Panc1 (cell line): ENCODE data around the gene ADIG. TPM values are rescaled to one million over a fixed set of nuclear protein-coding genes. Genes with fewer than 3 reads are reported as not detected.

Experiments
- ATAC-seq: fragments of 200-7000 bp; cut with Tn5 transposase; 2 replicates; pipeline ENCODE4 v1.9.1; 2020; ENCODE audit warnings: mild to moderate bottlenecking, moderate library complexity
- BruUV-seq: library from RNA; stranded (reverse); fragments of 400-500 nt; replicated peaks from 2 replicates; lab custom pipeline; 2021; lab: Mats Ljungman, UMichigan
- CTCF ChIA-PET: fragments of 300-600 bp; sonication (Branson Sonifier 250); formaldehyde crosslinking; loops from one replicate; lab custom pipeline; 2022; ENCODE audit warnings: antibody characterized with exemption; lab: Charles Lee
- POLR2A ChIA-PET: fragments of 300-600 bp; sonication (Branson Sonifier 250); formaldehyde crosslinking; loops from one replicate; lab custom pipeline; 2022; ENCODE audit warnings: antibody characterized with exemption; lab: Charles Lee
- DNase-seq: peaks from one replicate; pipeline ENCODE4 v3.0.0-alpha.2; 2010; ENCODE audit warnings: low read depth, low spot score
- H3K27ac ChIP-seq: 2 replicates; pipeline ENCODE4 v1.5.1; 2011; ENCODE audit warnings: mild to moderate bottlenecking, low read length, inconsistent platforms
- H3K27me3 ChIP-seq: fragments of 200-500 bp; sonication (Bioruptor generic); 2 replicates; pipeline ENCODE4 v1.6.0; 2014; ENCODE audit warnings: low read length, inconsistent platforms; ENCODE audit not compliant: control insufficient read depth, insufficient read depth
- H3K36me3 ChIP-seq: fragments of 200-500 bp; sonication (Bioruptor generic); 2 replicates; pipeline ENCODE4 v1.5.1; 2014; ENCODE audit warnings: inconsistent platforms, mild to moderate bottlenecking, low read length, moderate library complexity; ENCODE audit not compliant: control insufficient read depth, insufficient read depth
- H3K4me1 ChIP-seq: 2 replicates; pipeline ENCODE4 v1.5.1; 2011; ENCODE audit warnings: inconsistent platforms, mild to moderate bottlenecking, low read length, moderate library complexity; ENCODE audit not compliant: control insufficient read depth, insufficient read depth
- H3K4me3 ChIP-seq, 2 experiments: 2 replicates each; pipeline ENCODE4 v1.5.1; 2011 to 2012; ENCODE audit warnings: low read depth in 2 of 2, low read length in 2 of 2, mild to moderate bottlenecking in 2 of 2, inconsistent platforms in 1 of 2, moderate library complexity in 1 of 2
- H3K9me3 ChIP-seq: fragments of 200-500 bp; sonication (Bioruptor generic); 2 replicates; pipeline ENCODE4 v1.5.1; 2014; ENCODE audit warnings: low read depth, mild to moderate bottlenecking, inconsistent platforms, low read length, moderate library complexity; ENCODE audit not compliant: control insufficient read depth, insufficient read depth
- POLR2AphosphoS5 ChIP-seq: IDR thresholded peaks from 2 replicates; pipeline ENCODE4 v1.6.1; 2012; ENCODE audit warnings: mild to moderate bottlenecking, low read depth, low read length, moderate library complexity
- SIN3A ChIP-seq: IDR thresholded peaks from 2 replicates; pipeline ENCODE4 v1.6.1; 2012; ENCODE audit warnings: low read depth, mild to moderate bottlenecking, low read length, moderate library complexity, borderline replicate concordance; ENCODE audit not compliant: insufficient read depth
- TCF7L2 ChIP-seq: IDR thresholded peaks from 2 replicates; pipeline ENCODE4 v1.6.1; 2011; ENCODE audit warnings: mild to moderate bottlenecking, low read depth, low read length, inconsistent platforms
- in situ Hi-C: cut with HindIII; loops from 2 replicates; pipeline ENCODE4 v1.10.0; 2016; ENCODE audit warnings: low sequenced_read_pairs, low pct_unique_long_range_greater_than_20kb
- intact Hi-C: fragments of 100-400 bp; cut with micrococcal nuclease; formaldehyde crosslinking; loops from one replicate; pipeline ENCODE4 v1.10.0; 2022; ENCODE audit not compliant: unreplicated experiment
- total RNA-seq: library from RNA; stranded (reverse); gene quantifications from one replicate; pipeline ENCODE4 v1.2.1, GENCODE V29; 2021; ENCODE audit not compliant: unreplicated experiment
- TF ChIP-seq, protein P1 (sequence below): fragments of 450-650 bp; IDR thresholded peaks from 2 replicates; pipeline ENCODE4 v1.5.1; 2017; ENCODE audit warnings: mild to moderate bottlenecking
- TF ChIP-seq, protein P2 (sequence below), 2 experiments: IDR thresholded peaks; 2 replicates each; pipeline ENCODE4 v1.6.1; 2011 to 2012; ENCODE audit warnings: low read depth in 2 of 2, control low read depth in 1 of 2, low read length in 1 of 2, mild to moderate bottlenecking in 1 of 2, moderate library complexity in 1 of 2; ENCODE audit not compliant: insufficient read depth in 1 of 2

Gene ADIG
- total RNA-seq, 1 experiment from 2014 or later, result not detected

DNA sequence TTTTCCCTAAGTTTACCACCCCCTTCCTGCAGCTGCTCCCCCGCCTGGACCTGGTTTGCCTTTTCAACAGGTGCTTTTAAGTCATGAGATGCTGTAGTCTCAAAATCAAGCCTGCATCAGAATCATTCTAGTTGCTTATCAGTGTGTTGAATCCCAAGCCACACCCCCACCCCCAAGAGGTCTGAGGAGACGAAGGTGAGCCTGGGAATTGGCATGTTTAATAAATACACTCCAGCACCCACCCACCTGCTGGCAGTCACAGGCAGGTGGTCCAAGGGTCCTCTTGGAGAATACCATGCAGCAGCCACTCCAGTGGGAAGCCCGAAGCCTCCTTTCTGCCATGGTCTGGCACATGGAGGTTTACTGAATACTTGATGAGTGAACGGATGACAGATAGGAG is 1.1 kb upstream of the ADIG start:
- in situ Hi-C loops (no loop called here), intact Hi-C loops (no loop called here)
- Histone ChIP-seq H3K9me3 (no peaks in the 10 kb centered on the region), H3K27ac (no peak overlapping the region), H3K36me3 (peaks cover 6% of the 10 kb centered on the region), H3K4me3 (no peak overlapping the region), H3K4me1 (no peaks in the 10 kb centered on the region), H3K27me3 (no peaks in the 10 kb centered on the region)
- POLR2A ChIA-PET, result no interaction called here
- DNase-seq (no peak), ATAC-seq (no peak)
- no TSS peak for BruUV-seq
- CTCF ChIA-PET, result no interaction called here
- TF ChIP-seq SIN3A, result no peak
- TF ChIP-seq, protein P1, sequence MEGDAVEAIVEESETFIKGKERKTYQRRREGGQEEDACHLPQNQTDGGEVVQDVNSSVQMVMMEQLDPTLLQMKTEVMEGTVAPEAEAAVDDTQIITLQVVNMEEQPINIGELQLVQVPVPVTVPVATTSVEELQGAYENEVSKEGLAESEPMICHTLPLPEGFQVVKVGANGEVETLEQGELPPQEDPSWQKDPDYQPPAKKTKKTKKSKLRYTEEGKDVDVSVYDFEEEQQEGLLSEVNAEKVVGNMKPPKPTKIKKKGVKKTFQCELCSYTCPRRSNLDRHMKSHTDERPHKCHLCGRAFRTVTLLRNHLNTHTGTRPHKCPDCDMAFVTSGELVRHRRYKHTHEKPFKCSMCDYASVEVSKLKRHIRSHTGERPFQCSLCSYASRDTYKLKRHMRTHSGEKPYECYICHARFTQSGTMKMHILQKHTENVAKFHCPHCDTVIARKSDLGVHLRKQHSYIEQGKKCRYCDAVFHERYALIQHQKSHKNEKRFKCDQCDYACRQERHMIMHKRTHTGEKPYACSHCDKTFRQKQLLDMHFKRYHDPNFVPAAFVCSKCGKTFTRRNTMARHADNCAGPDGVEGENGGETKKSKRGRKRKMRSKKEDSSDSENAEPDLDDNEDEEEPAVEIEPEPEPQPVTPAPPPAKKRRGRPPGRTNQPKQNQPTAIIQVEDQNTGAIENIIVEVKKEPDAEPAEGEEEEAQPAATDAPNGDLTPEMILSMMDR, result no peak

DNA sequence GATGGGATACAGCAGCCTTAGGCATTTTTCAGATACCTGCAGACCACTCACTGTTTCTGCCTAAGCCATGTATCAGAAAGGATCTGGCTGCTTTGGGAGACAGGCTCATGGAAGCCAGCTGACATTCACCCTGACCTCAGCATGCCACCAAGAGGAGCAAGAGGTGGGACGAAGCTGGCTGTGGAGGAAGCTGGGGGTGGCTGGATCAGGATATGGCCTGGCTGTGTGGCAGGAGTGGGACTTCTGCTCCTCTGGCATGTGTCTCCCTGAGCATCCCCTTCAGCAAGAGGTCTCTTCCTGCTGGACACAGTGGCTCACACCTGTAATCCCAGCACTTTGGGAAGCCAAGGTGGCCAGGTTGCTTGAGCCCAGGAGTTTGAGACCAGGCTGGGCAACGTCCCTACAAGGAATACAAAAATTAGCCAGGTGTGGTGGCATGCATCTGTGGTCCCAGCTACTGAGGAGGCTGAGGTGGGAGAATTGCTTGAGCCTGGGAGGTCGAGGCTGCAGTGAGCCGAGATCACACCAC is 897 bp downstream of the ADIG start:
- intact Hi-C loops (no loop called here), in situ Hi-C loops (no loop called here)
- no TSS peak for BruUV-seq
- Histone ChIP-seq H3K27ac (no peak overlapping the region), H3K9me3 (no peaks in the 10 kb centered on the region), H3K4me3 (no peak overlapping the region), H3K36me3 (no peaks in the 10 kb centered on the region), H3K4me1 (no peaks in the 10 kb centered on the region), H3K27me3 (no peaks in the 10 kb centered on the region)
- ATAC-seq (no peak), DNase-seq (no peak)
- POLR2A ChIA-PET, result no interaction called here
- TF ChIP-seq TCF7L2 (no peak), SIN3A (no peak), POLR2AphosphoS5 (no peak)
- TF ChIP-seq, protein P2, sequence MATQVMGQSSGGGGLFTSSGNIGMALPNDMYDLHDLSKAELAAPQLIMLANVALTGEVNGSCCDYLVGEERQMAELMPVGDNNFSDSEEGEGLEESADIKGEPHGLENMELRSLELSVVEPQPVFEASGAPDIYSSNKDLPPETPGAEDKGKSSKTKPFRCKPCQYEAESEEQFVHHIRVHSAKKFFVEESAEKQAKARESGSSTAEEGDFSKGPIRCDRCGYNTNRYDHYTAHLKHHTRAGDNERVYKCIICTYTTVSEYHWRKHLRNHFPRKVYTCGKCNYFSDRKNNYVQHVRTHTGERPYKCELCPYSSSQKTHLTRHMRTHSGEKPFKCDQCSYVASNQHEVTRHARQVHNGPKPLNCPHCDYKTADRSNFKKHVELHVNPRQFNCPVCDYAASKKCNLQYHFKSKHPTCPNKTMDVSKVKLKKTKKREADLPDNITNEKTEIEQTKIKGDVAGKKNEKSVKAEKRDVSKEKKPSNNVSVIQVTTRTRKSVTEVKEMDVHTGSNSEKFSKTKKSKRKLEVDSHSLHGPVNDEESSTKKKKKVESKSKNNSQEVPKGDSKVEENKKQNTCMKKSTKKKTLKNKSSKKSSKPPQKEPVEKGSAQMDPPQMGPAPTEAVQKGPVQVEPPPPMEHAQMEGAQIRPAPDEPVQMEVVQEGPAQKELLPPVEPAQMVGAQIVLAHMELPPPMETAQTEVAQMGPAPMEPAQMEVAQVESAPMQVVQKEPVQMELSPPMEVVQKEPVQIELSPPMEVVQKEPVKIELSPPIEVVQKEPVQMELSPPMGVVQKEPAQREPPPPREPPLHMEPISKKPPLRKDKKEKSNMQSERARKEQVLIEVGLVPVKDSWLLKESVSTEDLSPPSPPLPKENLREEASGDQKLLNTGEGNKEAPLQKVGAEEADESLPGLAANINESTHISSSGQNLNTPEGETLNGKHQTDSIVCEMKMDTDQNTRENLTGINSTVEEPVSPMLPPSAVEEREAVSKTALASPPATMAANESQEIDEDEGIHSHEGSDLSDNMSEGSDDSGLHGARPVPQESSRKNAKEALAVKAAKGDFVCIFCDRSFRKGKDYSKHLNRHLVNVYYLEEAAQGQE (IDR thresholded peaks at IDR 0.05; ENCODE audit: insufficient read depth in 1 of 2, low read depth in 2 of 2, low read length in 1 of 2), result no peak
- TF ChIP-seq, protein P1, result no peak
- CTCF ChIA-PET, result no interaction called here
